RPMI8226 (cell line): ENCODE measurements around the gene TCF7L2.
A peak's percentile ranks its signal among the peaks of the same experiment; 100 is the strongest.

Experiments
- DNase-seq: peaks from one replicate; pipeline ENCODE4 v3.0.0-alpha.2; 2015

TCF7L2 gene

DNA sequence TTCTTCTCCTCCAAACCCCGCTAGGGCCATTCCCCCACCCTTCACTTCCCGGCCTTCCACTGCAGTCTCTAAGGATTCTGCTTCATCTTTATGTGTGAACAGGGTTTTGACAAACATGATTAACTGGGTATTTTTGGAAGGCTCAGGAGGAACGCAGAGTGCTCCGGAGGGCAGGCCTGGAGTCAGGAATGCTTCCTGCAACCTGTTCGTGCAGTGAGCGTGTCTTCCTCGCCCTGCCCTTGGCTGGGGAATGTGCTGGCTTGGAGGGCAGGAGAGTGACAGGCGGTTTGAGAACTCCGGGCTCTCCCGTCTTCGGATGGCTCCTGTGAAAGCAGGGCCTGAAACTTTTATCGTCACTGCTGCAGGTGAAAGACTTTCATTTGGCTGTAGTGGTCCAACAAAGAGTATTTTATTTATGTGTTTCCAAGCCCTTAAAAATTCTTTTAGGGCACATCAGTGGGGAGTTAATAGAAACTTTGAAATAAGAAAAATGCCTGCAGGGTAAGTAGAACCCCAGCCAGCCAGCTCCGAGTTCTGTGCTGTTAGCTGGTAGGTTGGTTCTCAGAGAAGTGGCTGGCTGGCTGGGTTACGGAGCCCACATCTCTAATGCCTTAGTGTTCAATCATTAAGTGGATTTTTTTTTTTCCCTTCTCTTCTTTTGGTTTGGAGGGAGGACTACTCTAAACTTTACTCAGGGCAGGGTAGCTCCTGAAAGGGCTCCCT lies 51.0 kb downstream of the TCF7L2 start:
- DNase-seq: no peak

DNA sequence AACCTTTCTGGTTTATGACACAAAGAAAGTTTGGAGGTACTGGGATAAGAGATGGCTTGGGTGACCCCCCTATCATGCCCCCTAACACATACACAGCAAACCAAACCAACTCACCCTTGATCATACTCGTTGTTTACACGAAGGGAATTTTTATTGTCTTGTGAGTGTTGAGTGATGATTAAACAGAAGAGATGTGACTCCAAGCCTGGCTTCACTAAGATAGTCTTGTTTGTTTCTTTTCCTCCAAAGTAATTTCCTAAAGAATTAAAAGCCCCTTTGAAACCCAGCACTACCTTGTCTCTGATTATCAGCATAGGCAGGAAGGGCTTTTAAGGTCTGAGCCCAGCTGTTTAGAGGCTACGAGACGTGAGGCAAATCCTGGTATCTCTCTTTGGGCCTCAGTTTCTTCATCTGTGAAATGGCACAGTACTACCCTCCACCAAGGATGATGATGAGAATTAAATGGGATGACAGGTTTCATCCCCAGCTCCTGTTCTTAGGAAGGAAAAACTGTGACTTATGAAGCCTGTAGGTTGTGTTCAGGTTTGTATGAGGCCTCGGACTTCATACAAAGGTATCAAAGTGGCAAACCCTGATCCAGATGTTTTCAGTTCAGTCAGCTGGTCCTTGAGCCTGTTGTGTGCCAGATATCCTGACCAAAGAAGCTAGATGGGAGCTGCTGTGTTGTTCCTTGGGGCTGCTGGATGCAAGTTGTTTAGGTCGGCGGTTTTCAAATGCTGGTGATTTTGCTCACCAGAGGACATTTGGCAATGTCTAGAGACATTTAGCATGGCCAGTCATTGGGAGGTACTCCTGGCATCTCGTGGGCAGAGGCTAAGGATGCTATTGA lies 51.8 kb downstream of the TCF7L2 start:
- DNase-seq: no peak

DNA sequence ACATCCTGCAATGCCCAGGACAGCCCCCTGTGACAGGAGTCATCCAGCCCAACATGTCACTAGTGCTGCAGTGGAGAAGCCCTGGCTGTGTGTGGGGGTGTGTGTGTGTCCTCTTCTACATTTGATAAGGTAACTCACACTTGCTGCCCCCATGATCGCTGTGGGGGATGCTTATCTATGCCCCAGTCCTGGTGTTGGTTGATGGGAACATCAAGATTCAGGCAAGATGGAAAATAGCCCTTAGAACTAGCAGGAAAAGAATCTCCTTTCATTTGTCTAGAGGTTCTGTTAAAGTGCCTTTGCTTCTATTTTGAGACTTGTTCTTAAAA lies 52.4 kb downstream of the TCF7L2 start:
- DNase-seq: no peak

DNA sequence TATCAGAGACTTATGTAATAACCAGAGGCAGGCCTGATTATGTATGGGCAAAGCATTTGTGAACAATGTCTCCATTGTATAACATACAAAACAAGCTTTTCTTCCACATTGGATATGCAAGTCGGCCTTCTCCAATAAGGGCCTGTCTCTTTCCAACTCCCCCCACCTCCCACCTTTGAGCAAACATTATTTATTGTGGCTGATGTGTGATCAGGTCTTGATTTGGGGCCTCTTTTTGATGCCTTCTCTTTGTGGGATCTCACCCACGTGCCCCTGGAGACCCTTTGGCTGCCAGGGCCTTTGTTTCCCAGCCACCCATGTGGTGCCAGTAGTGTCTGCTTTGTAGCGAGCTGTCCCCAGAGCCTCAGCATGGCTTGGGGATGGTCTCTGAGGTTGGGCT lies 53.0 kb downstream of the TCF7L2 start:
- no peak for DNase-seq

DNA sequence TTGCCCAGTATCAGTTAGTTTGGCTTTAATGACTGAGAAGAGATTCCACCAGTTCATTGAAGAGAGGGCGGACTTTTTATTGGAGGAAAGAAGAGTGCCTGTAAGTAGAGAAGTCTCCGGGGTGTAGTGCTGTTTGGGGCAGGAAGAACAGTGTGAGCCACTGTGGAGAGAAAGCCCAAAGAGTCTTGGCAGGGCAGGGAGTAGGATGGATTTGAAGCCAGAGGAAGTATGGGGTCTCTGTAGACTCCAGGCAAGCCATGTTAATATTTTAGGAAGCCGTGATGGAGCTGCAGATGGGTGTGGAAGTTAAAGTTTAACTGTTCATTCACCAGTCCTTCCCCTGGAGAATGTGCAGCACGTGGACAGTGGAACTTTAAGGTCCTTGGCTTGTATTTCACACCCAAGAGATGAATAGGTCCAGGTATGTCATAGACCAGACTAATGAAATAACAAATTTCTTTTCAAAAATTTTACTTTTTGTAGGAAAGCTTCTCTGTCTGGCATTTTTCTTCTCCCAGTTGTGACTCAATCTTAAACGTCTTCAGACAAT lies 54.1 kb downstream of the TCF7L2 start:
- DNase-seq: no peak

DNA sequence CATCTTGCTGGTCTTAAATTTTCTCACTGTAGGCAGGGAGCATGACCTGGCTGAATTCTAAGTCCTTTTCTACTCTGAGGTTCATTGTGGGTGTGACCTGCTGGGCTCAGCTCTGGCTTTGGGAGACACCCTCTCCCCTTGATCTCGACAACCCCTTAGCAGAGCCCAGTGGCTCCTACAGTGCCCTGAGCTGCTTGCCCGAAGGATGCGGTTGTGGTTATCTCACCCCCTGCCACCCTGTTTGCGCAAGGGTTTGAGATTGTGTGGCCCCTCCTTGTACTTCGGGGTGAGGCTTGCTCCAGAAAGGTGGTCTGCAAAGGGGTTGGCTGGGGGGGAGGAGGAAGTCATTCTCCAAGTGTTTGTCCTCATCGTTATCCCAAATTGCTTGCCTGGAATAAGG lies 55.3 kb downstream of the TCF7L2 start:
- no peak for DNase-seq

DNA sequence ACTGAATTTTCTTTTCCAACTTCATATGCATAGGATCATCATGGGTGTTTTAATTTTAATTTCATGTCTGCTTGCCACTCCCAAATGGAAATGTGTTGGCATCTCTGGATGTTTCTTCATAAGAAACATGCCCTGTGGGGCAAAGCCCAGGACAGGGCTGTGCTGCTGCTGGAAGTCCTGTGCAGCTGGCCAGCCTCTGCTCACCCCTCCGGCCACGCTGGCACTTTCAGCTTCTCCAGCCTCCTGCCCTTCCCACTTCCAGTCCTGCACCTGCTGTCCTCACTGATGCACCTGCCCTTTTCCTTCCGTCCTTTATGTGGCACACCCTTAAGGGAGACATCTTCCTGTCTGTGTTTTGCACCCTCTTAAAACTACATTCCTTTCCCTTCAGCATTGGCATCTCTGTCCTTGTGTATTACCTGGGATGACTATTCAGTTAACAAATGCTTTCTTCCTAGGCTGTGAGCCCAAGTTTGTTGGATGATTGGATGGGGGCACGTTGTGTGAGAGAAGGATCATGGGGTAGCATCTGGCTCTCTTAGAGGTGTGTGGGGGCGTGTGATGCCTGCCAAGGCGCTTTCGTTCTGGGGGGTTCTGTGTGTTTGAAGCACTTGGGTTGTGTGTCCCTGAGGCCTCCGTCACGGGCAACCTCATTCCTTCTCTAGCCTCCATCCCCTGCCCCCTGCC lies 56.8 kb downstream of the TCF7L2 start:
- no peak for DNase-seq

DNA sequence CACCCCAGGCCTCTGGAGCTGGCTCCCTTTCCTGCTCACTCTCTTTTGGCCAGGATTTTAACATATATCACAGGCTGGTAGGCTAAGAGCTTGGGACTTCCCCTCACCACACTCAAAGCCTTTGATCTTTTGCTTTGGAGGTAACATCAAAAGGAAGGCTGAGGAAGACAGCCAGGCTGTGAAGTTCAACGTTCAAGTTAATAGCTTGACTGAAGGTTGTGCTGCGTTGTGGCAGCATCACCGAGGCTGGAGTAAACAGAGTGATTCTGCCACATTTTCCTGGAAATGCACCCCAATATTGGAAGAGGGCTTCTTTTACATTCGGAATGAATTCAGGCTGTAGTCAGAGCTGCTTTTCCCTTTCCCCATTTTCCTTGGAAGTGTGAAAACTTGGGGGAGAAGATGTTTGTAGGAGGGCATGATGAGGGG lies 57.3 kb downstream of the TCF7L2 start:
- no peak for DNase-seq

DNA sequence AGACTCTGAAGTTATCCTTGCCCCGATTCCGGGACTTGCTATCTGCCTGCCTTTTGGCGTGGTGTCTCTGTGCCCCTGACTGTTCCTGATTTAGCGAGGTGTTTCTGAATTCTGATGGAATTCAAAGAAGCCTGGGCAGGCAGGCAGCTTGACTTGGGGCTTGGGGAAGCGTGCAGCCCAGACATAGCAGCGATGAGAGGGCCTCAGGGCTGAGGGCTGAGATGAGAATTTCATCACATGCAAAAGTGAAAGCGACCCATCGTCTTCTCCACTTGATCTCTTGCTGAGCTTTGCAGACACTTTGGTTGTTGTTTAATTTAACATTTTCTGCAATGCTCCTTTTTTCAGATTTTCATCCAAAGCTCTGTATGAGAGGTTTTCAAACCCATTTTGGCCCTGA lies 57.8 kb downstream of the TCF7L2 start:
- no peak for DNase-seq

DNA sequence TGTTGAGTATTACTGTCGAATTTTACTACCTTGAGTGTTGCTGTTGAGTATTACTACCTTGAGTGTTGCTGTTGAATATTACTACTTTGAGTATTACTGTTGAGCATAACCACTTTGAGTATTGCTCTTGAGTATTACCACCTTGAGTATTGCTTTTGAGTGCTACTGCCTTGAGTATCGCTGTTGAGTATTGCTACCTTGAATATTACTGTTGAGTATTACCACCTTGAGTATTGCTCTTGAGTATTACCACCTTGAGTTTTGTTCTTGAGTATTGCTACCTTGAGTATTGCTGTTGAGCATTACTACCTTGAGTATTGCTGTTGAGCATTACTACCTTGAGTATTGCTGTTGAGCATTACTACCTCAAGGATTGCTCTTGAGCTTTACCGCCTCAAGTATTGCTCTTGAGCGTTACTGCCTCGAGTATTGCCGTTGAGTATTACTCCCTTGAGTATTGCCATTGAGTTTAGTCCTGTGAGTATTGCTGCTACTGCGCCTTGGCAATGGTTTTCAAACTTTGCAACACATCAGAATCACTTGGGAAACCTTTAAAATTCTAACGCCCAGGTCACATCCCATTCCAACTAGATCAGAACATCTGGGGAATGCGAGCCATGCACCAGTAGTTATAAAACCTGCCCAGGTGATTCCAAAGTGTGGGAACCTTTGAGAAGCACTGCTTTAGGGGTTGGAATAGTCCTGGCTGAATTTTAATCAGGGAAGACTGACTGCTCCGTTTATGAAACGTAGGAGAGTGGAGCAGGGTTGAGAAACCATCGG lies 61.7 kb downstream of the TCF7L2 start:
- DNase-seq: no peak

DNA sequence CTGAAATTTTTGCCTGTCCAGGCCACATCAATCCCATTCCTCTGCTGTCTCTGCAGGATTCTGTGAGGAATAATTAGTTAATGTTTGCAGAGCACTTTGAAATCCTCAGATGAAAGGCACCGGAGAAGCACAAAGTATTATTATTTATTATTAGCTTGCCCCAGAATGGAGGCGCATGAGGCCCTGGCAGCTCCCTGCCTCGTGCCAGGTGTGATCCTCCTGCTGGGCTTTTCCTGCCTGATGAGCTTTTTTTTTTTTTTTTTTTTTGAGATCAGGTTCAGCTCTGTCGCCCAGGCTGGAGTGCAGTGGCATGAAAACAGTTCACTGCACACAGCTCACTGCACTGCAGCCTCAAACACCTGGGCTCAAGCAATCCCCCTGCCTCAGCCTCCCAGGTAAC lies 65.2 kb downstream of the TCF7L2 start:
- DNase-seq: no peak

DNA sequence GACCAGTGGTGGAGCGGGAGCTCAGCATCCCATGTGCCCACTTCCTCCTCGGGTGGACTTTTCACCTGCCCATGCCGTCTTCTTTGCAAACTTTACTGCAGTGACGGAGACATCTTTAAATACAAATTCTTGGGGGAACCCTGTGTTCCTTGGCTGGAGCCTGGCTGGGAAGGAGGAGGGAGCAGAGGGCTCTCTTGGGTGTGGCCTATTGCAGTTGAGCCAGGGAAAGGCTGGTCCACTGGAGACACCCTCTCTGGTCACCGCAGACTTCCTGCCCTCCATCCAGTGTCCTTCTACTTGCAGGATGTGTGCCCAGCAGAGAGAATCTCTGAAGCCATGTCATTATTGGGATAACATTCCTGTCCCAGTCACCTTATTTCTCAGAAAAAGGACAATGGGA lies 67.3 kb downstream of the TCF7L2 start:
- DNase-seq: no peak

DNA sequence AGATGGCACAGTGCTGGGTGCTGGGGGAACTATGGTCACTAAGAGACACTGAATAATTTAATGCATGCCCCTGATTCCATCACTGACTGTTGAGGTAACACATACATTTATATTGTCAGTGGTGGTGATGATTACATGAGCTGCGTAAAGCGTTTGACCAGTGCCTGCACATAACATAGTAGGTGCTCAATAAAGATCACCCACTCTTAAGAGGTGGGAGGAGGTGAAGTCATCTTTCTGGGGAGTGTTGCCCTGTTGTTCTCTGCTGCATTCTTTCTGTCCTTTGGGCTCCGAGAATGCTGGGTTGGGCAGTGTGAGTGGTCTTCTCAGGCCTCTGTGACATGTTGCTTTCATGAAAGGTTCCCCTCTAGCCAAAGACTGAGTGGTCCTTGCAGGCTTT lies 68.0 kb downstream of the TCF7L2 start:
- DNase-seq: no peak

DNA sequence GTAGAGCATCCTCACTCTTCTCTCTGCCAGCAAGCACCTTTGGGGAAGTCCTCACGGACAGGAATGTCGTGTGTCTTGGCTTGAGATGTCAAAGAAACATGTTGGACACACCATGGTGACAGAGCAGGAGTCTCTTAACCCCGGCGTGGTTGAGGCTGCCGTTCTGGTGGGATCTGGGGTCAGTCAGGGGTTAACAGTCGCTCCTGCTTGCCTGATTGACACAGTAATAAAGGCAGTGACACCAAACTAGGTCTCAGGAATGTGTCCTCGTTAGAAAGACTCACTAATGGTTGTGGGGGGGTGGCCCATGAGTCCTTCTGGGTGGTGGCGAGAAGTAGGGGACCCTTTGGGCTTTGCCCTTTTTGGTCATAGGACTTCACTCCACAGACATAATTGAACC lies 69.0 kb downstream of the TCF7L2 start:
- no peak for DNase-seq

DNA sequence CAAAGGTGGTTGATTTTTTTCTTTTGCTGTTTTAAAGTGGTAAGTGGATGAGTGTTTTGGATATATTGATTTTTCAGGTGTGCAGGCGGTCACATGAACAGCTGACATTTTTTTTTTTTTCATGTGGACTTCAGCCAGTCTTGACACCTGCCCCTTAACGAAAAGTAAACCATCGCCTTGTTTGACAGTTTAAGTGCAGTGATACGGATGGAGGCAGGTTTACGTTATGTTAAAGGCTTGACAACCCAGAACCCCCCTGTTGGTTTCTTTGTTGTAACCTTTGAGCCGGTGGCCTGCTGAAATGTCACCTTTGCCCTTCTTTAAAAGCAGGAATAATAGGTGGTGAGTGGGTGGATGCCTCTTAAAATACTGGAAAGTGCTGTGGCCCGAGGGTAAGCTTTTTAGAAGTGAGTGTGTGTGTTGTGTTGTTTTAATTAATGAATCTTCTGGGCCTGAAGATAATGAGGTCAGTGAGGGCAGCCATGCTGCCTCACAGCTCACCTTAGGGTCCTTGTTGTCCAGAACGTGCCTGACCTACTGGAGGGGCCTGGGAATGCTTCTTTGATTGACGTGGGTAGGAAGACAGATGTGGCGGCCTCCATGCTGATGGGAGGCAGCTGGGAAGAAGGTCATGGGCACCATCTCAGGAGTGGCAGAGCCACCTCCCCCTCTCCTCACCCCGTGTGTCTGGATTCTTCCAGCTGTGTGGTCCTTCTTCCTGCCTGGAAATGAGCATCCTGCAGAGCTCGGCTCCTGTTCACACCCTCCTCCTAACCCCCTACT lies 69.8 kb downstream of the TCF7L2 start:
- no peak for DNase-seq

DNA sequence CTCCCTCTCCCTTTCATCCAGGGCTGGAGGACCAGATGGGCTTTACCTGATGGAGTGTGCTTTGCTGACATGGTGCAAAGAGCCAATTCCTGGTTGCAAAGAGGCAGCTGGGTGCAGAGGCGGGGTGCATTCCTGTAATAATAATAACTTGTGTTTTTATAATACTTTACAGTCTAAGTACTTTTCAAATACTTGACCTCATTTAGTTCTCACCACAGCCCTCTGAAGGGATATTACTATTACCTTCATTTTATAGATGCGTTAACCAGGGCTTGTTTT lies 70.4 kb downstream of the TCF7L2 start:
- no peak for DNase-seq

DNA sequence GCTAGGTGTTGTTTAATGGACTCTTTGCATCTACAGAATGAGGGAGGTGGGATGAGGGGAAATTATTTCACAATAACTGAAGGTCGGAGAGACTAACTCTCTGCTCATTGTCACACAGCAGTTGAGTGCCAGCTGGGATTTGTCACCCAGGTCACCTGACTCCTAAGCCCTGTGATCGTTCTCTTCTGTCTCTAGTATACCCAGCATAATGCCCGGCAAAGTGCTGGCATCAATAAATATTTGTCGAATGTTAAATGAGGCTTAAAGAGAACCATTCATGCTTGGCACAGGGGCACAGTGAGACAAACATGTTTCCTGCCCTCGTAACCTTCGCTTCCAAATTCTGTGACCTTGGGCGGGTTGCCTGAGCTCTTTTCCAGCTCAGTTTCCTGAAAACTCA lies 70.8 kb downstream of the TCF7L2 start:
- DNase-seq: no peak

DNA sequence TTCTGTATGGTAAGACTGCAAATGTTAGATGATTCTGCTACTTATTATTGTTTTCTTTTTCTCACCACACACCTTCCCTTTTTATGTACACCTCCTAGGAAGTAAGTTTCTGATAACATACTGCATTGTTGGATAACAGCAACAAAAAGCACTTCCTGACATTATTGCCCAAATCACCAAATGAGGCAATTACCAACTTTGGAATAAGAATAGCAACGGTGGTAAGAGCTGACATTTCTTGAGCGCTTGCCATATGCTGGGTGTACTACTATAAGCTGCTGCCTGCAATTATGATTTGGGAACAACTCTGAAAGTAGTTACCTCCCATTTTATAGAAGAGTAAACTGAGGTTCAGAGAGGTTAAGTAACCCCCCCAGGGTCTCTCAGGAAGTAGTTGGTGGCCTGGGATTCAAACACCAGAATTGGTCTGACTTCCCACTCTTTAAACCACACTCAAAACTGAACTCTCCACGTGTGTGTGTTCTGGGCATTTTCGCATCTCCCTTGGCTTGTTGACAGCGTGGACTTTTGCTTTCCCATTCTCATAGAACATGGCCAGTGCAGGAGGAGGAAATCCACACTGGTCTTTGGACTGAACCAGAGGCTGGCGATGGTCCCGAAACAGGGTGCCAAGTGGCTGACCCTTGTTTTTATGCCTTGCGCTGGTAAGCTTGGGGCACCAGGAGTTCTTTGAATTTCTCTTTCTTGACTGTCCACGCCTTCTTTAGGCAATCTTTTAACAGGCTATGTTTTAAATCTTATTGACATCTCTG lies 71.4 kb downstream of the TCF7L2 start:
- DNase-seq: no peak

DNA sequence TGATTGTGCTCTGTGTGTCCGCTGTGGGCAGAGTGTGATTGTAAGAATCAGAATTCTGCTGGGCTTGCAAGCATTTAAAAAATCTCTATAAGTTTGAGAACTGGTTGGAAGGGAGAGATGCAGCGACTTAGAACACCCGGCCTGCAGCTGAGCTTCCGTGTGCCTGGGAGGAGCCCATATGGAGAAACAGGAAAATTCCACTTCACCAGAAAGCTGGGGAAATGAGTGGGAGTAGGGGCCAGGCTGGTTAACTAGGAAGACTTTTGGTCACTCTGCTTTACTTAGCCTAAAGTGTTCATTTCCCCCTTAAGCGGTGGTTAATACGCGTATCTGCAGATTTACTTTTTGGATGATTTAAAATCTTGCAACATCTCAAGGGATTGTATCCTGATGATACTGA lies 72.2 kb downstream of the TCF7L2 start:
- no peak for DNase-seq

DNA sequence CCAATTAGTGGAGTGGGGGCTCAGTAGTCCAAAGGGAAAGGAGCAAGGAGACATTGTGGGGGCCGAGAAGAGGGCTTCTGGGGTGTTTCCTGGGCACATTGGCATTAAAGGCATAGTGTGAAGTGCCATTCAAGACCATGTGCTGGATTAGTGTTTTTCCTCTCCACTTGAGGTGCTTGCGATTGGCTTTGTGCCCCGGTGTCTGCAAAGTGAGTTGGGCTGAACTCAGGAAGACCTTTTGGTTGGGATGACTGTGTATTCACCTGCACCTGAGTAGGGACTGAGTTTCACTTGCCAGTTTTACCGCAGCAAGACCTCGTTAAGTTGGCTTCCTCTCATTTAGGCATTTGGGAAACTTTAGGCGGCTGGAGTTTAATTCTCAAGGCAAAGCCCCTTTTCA lies 73.0 kb downstream of the TCF7L2 start:
- DNase-seq: peak; percentile 3

DNA sequence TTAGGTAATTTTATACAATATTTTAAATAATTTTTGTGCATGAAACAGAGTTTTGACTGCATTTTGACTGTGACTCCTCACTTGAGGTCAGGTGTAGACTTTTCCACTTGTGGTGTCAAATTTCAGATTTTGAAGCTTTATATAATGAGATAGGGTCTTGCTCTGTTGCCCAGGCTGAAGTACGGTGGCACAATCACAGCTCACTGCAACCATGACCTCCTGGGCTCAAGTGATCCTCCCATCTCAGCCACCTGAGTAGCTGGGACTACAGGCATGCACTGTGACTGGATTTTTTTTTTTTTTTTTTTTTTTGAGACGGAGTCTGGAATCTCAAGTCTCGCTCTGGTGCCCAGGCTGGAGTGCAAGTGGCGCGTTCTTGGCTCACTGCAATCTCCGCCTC lies 74.9 kb downstream of the TCF7L2 start:
- no peak for DNase-seq

DNA sequence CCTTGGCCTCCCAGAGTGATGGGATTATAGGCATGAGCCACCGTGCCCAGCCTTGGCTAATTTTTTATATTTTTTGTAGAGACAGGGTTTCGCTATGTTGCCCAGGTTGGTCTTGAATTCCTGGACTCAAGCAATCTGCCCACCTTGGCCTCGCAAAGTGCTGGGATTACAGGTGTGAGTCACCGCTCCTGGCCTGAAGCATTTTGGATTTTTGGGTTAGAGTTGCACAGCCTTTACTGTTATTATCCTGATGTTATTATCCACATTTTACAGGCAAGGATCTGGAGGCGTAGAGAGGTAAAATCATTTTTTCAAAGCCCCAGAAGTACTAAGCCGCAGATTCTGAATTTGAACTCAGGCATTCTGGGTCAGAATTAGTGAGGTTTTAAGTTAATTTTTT lies 75.4 kb downstream of the TCF7L2 start:
- DNase-seq: no peak
